GM15510 (cell line): Measurements from ENCODE around the gene CACNA1H.

Experiments used
- POLR2A ChIP-seq: IDR thresholded peaks from 3 replicates; pipeline ENCODE4 v1.6.1; 2011; ENCODE audit warnings: borderline replicate concordance; ENCODE audit not compliant: insufficient read length; ENCODE audit errors: extremely low read depth

CACNA1H gene

GRCh38 chr16:1256874-1257322 lies 104.0 kb downstream of the CACNA1H start:
- no peak for TF ChIP-seq POLR2A

- TF ChIP-seq POLR2A: no peak
Measured at GRCh38 chr16:1257561-1258224, 104.8 kb downstream of the CACNA1H start.

- TF ChIP-seq POLR2A: no peak
Measured at GRCh38 chr16:1258225-1258600, 105.3 kb downstream of the CACNA1H start.

GRCh38 chr16:1258906-1259759 lies 106.2 kb downstream of the CACNA1H start:
- no peak for TF ChIP-seq POLR2A

- no peak for TF ChIP-seq POLR2A
Measured at GRCh38 chr16:1259760-1260068, 106.8 kb downstream of the CACNA1H start.

GRCh38 chr16:1260101-1260680 lies 107.3 kb downstream of the CACNA1H start:
- no peak for TF ChIP-seq POLR2A

GRCh38 chr16:1261131-1261892 lies 108.4 kb downstream of the CACNA1H start:
- no peak for TF ChIP-seq POLR2A

GRCh38 chr16:1262210-1262845 lies 109.4 kb downstream of the CACNA1H start:
- no peak for TF ChIP-seq POLR2A

- TF ChIP-seq POLR2A: no peak
Measured at GRCh38 chr16:1262846-1263221, 109.9 kb downstream of the CACNA1H start.

GRCh38 chr16:1263591-1264344 lies 110.9 kb downstream of the CACNA1H start:
- TF ChIP-seq POLR2A: no peak

GRCh38 chr16:1264345-1265089 lies 111.6 kb downstream of the CACNA1H start:
- no peak for TF ChIP-seq POLR2A

GRCh38 chr16:1265090-1265630 lies 112.3 kb downstream of the CACNA1H start:
- TF ChIP-seq POLR2A: no peak

- no peak for TF ChIP-seq POLR2A
Measured at GRCh38 chr16:1265826-1266225, 112.9 kb downstream of the CACNA1H start.
